MM.1S (cell line): ENCODE data around the gene MYOCOS.

Experiments
- CTCF ChIP-seq: fragments of 300-600 bp; sonication (generic); IDR thresholded peaks from 2 replicates; pipeline ENCODE4 v1.5.1; 2016; ENCODE audit warnings: antibody characterized with exemption, low read length, mixed read lengths
- EZH2phosphoT487 ChIP-seq: fragments of 300-600 bp; sonication (generic); IDR thresholded peaks from 2 replicates; pipeline ENCODE4 v1.6.1; 2018; ENCODE audit warnings: antibody characterized with exemption, low read length

DNA sequence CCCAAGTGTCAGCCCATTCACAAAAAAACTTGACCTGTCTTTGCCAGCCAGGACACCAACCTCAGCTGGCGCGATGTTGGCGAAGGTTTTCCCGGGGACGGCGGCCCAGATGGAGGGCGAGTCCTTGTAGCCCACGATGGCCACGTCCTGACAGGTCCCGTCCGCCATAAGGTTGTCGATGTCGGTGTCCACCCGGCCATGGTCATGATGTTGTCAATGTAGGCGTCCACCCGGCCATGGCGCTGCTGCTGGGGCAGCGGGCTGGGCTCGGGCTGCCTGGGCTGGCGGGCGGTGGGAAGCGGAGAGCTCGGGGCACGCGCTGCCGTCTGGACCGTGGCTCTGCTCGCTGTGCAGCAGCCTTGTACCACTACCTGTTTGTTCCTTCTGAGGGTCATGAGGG lies 48.7 kb downstream of the MYOCOS start:
- no peak for TF ChIP-seq EZH2phosphoT487
- TF ChIP-seq CTCF, result no peak
